ENCODE results near the gene ANKRD50. TPM values are rescaled to one million over a fixed set of nuclear protein-coding genes. Genes with fewer than 3 reads are reported as not detected.

Gene ANKRD50
- total RNA-seq, 2 donors from 2014 or later = 21.1 to 23.9 TPM

GRCh38 chr4:124708517-124709300, 3.8 kb downstream of the ANKRD50 start:
- TF ChIP-seq CTCF (IDR thresholded peaks at IDR 0.05) = no peak
- Histone ChIP-seq H3K27ac (no peak overlapping the region), H3K4me3 (peak overlapping the region; percentile 85), H3K4me1 (ENCODE audit: control insufficient read depth in 1 of 2, low read depth in 2 of 2) (peaks cover 24 to 34% of the 10 kb centered on the region in 2 donors), H3K9me3 (no peaks in the 10 kb centered on the region), H3K27me3 (replicated peaks; ENCODE audit: insufficient read depth) (no peaks in the 10 kb centered on the region), H3K36me3 (no peaks in the 10 kb centered on the region)
- ATAC-seq (ENCODE audit: insufficient number of reproducible peaks, low FRiP score, low read depth) (no peak), DNase-seq (ENCODE audit: low spot score) (no peak)

- H3K4me3 ChIP-seq = no peak overlapping the region
- H3K27ac ChIP-seq = no peak overlapping the region
- no peak for ATAC-seq (ENCODE audit: insufficient number of reproducible peaks, low FRiP score, low read depth)
These were observed 7.1 kb downstream of the ANKRD50 start for GRCh38 chr4:124705393-124705792.

GRCh38 chr4:124703154-124703553, 9.4 kb downstream of the ANKRD50 start:
- H3K27ac ChIP-seq = no peak overlapping the region
- ATAC-seq (ENCODE audit: insufficient number of reproducible peaks, low FRiP score, low read depth) (no peak), DNase-seq (ENCODE audit: low spot score) (no peak)
- H3K36me3 ChIP-seq = no peaks in the 10 kb centered on the region
- H3K9me3 ChIP-seq = no peaks in the 10 kb centered on the region
- H3K4me1 ChIP-seq (ENCODE audit: control insufficient read depth in 1 of 2, low read depth in 2 of 2) = peaks cover 8 to 26% of the 10 kb centered on the region in 2 donors
- H3K4me3 ChIP-seq = no peak overlapping the region
- no peak for TF ChIP-seq CTCF (IDR thresholded peaks at IDR 0.05)
- no peaks in the 10 kb centered on the region for H3K27me3 ChIP-seq (replicated peaks; ENCODE audit: insufficient read depth)

More at GRCh38 chr4:124705393-124705792, 7.1 kb downstream of the ANKRD50 start:
- Histone ChIP-seq H3K9me3 (no peaks in the 10 kb centered on the region), H3K4me1 (ENCODE audit: control insufficient read depth in 1 of 2, low read depth in 2 of 2) (peaks cover 24 to 46% of the 10 kb centered on the region in 2 donors), H3K36me3 (no peaks in the 10 kb centered on the region), H3K27me3 (replicated peaks; ENCODE audit: insufficient read depth) (no peaks in the 10 kb centered on the region)
- TF ChIP-seq CTCF (IDR thresholded peaks at IDR 0.05) = no peak
- DNase-seq (ENCODE audit: low spot score) = no peak

GRCh38 chr4:124697441-124697840, 15.1 kb downstream of the ANKRD50 start:
- no peak for TF ChIP-seq CTCF (IDR thresholded peaks at IDR 0.05)
- H3K36me3 ChIP-seq = no peaks in the 10 kb centered on the region
- no peaks in the 10 kb centered on the region for H3K27me3 ChIP-seq (replicated peaks; ENCODE audit: insufficient read depth)
- no peak overlapping the region for H3K4me3 ChIP-seq
- peaks cover 9 to 10% of the 10 kb centered on the region in 2 donors for H3K4me1 ChIP-seq (ENCODE audit: control insufficient read depth in 1 of 2, low read depth in 2 of 2)
- no peak overlapping the region for H3K27ac ChIP-seq
- H3K9me3 ChIP-seq = peaks cover 5% of the 10 kb centered on the region
- no peak for DNase-seq (ENCODE audit: low spot score)
- no peak for ATAC-seq (ENCODE audit: insufficient number of reproducible peaks, low FRiP score, low read depth)

GRCh38 chr4:124696182-124696581, 16.4 kb downstream of the ANKRD50 start:
- no peak overlapping the region for H3K27ac ChIP-seq
- no peak for TF ChIP-seq CTCF (IDR thresholded peaks at IDR 0.05)
- no peaks in the 10 kb centered on the region for H3K36me3 ChIP-seq
- H3K9me3 ChIP-seq = peaks cover 5% of the 10 kb centered on the region
- no peak overlapping the region for H3K4me3 ChIP-seq
- H3K4me1 ChIP-seq (ENCODE audit: control insufficient read depth in 1 of 2, low read depth in 2 of 2) = peaks cover 5 to 9% of the 10 kb centered on the region in 2 donors
- ATAC-seq (ENCODE audit: insufficient number of reproducible peaks, low FRiP score, low read depth) = no peak
- no peaks in the 10 kb centered on the region for H3K27me3 ChIP-seq (replicated peaks; ENCODE audit: insufficient read depth)
- DNase-seq (ENCODE audit: low spot score) = no peak
